GM23248 (cell line): ENCODE measurements around the gene RPS27L.

Experiments used
- EZH2 ChIP-seq: fragments of 200-600 bp; sonication (generic); IDR thresholded peaks from 2 replicates; pipeline ENCODE4 v1.6.1; 2018; ENCODE audit warnings: antibody characterized with exemption, mild to moderate bottlenecking; ENCODE audit not compliant: insufficient read depth, poor library complexity, severe bottlenecking
- EZH2phosphoT487 ChIP-seq: fragments of 200-600 bp; sonication (generic); IDR thresholded peaks from 2 replicates; pipeline ENCODE4 v1.6.1; 2018; ENCODE audit warnings: antibody characterized with exemption, moderate library complexity, mild to moderate bottlenecking, low read depth; ENCODE audit not compliant: insufficient read depth

- no peak for TF ChIP-seq EZH2
- TF ChIP-seq EZH2phosphoT487: no peak
These were observed 43.4 kb upstream of the RPS27L start for GRCh38 chr15:63200464-63201249.
